Caco-2 (cell line): Measurements from ENCODE around the gene PRCD. TPM values are rescaled to one million over a fixed set of nuclear protein-coding genes. Genes with fewer than 3 reads are reported as not detected.

Source experiments
- BruUV-seq: library from RNA; stranded (reverse); fragments of 400-500 nt; replicated peaks from 2 replicates; lab custom pipeline; 2021; lab: Mats Ljungman, UMichigan
- CTCF ChIA-PET: fragments of 300-600 bp; sonication (Branson Sonifier 250); formaldehyde crosslinking; loops from one replicate; lab custom pipeline; 2022; ENCODE audit warnings: antibody characterized with exemption; lab: Charles Lee
- POLR2A ChIA-PET: fragments of 300-600 bp; sonication (Branson Sonifier 250); formaldehyde crosslinking; loops from one replicate; lab custom pipeline; 2022; ENCODE audit warnings: antibody characterized with exemption; lab: Charles Lee
- DNase-seq, 2 experiments: peaks; one replicate each; pipeline versions ENCODE4 v3.0.0 to v3.0.0-alpha.2; 2020 to 2022
- H3K27me3 ChIP-seq: replicated peaks from 2 replicates; pipeline ENCODE4 v1.6.0; 2011; ENCODE audit warnings: low read length; ENCODE audit not compliant: control insufficient read depth, insufficient read depth
- H3K36me3 ChIP-seq: 2 replicates; pipeline ENCODE4 v1.5.1; 2011; ENCODE audit warnings: low read length; ENCODE audit not compliant: control insufficient read depth, insufficient read depth
- H3K4me1 ChIP-seq: fragments of 250-450 bp; sonication (Bioruptor Pico); 2 replicates; pipeline ENCODE4 v1.5.1; 2020; ENCODE audit warnings: mild to moderate bottlenecking
- H3K4me3 ChIP-seq: 2 replicates; pipeline ENCODE4 v1.5.1; 2011; ENCODE audit warnings: low read depth, mild to moderate bottlenecking, control low read depth, low read length
- H3K9me3 ChIP-seq: fragments of 250-450 bp; sonication (Bioruptor Pico); 2 replicates; pipeline ENCODE4 v1.5.1; 2020; ENCODE audit warnings: mild to moderate bottlenecking, moderate library complexity
- H3K27ac Mint-ChIP-seq: one replicate; pipeline ENCODE4 v1.8.0; 2022; ENCODE audit warnings: mixed read lengths; ENCODE audit not compliant: unreplicated experiment
- H3K27me3 Mint-ChIP-seq: one replicate; pipeline ENCODE4 v1.8.0; 2022; ENCODE audit warnings: mixed read lengths; ENCODE audit not compliant: insufficient read depth, unreplicated experiment
- H3K36me3 Mint-ChIP-seq: one replicate; pipeline ENCODE4 v1.8.0; 2022; ENCODE audit warnings: mild to moderate bottlenecking, mixed read lengths; ENCODE audit not compliant: insufficient read depth, unreplicated experiment
- H3K4me1 Mint-ChIP-seq: one replicate; pipeline ENCODE4 v1.8.0; 2022; ENCODE audit warnings: low read depth, mixed read lengths; ENCODE audit not compliant: unreplicated experiment
- H3K4me3 Mint-ChIP-seq: one replicate; pipeline ENCODE4 v1.8.0; 2022; ENCODE audit warnings: mild to moderate bottlenecking, moderate library complexity, mixed read lengths; ENCODE audit not compliant: unreplicated experiment
- H3K9me3 Mint-ChIP-seq: one replicate; pipeline ENCODE4 v1.8.0; 2022; ENCODE audit warnings: mixed read lengths; ENCODE audit not compliant: unreplicated experiment
- CTCF ChIP-seq, 2 experiments: fragments of 200-600 bp in 1 of 2; IDR thresholded peaks; 1 replicate in 1 of 2; 2 replicates in 1 of 2; pipeline versions ENCODE4 v1.5.1 to v1.8.0; 2011 to 2022; ENCODE audit warnings: antibody characterized with exemption in 1 of 2, control low read depth in 1 of 2, inconsistent platforms in 1 of 2, low read depth in 1 of 2, low read length in 1 of 2, mild to moderate bottlenecking in 1 of 2, moderate library complexity in 1 of 2; ENCODE audit not compliant: insufficient read depth in 1 of 2, severe bottlenecking in 1 of 2, unreplicated experiment in 1 of 2
- intact Hi-C: fragments of 100-400 bp; cut with micrococcal nuclease; formaldehyde crosslinking; loops from one replicate; pipeline ENCODE4 v1.10.0; 2022; ENCODE audit not compliant: unreplicated experiment
- total RNA-seq: library from RNA; stranded (reverse); gene quantifications from 2 replicates; pipeline ENCODE4 v1.2.3, GENCODE V29; 2022

Gene PRCD
- total RNA-seq, 1 experiment from 2014 or later, result not detected

- no peaks in the 10 kb centered on the region for H3K27me3 Mint-ChIP-seq
- peaks cover 15% of the 10 kb centered on the region for H3K4me1 Mint-ChIP-seq
- no TSS peak for BruUV-seq
- no peaks in the 10 kb centered on the region for H3K9me3 Mint-ChIP-seq
- ChIA-PET POLR2A (no interaction called here), CTCF (interaction anchor here (0.8 kb wide), 1 partner anchor 12 kb away, joined by 3 read pairs; no protein-coding TSS in a partner anchor)
- intact Hi-C loops, result no loop called here
- no peaks in the 10 kb centered on the region for H3K9me3 ChIP-seq
- H3K4me3 ChIP-seq, result no peak overlapping the region
- no peak for DNase-seq
- H3K27ac Mint-ChIP-seq, result no peak overlapping the region
- H3K36me3 Mint-ChIP-seq, result no peaks in the 10 kb centered on the region
- H3K4me3 Mint-ChIP-seq, result no peak overlapping the region
- no peaks in the 10 kb centered on the region for H3K36me3 ChIP-seq
- H3K27me3 ChIP-seq, result no peaks in the 10 kb centered on the region
- TF ChIP-seq CTCF (IDR thresholded peaks at IDR 0.05; ENCODE audit: insufficient read depth in 1 of 2, low read depth in 1 of 2, low read length in 1 of 2, severe bottlenecking in 1 of 2, unreplicated experiment in 1 of 2), result no peak
- peaks cover 10% of the 10 kb centered on the region for H3K4me1 ChIP-seq
Measured at GRCh38 chr17:76534831-76535732, 4.8 kb upstream of the PRCD start.

GRCh38 chr17:76535788-76536510 is 3.9 kb upstream of the PRCD start:
- Histone ChIP-seq H3K27me3 (no peaks in the 10 kb centered on the region), H3K36me3 (no peaks in the 10 kb centered on the region), H3K9me3 (no peaks in the 10 kb centered on the region), H3K4me1 (peaks cover 13% of the 10 kb centered on the region), H3K4me3 (no peak overlapping the region)
- CTCF ChIA-PET, result interaction anchor here (0.8 kb wide), 1 partner anchor 13 kb away, joined by 3 read pairs; no protein-coding TSS in a partner anchor
- POLR2A ChIA-PET, result interaction anchor here (0.6 kb wide), 1 partner anchor 21 kb away, joined by 3 read pairs; no protein-coding TSS in a partner anchor
- H3K4me3 Mint-ChIP-seq, result no peak overlapping the region
- no peaks in the 10 kb centered on the region for H3K9me3 Mint-ChIP-seq
- peaks cover 20% of the 10 kb centered on the region for H3K4me1 Mint-ChIP-seq
- intact Hi-C loops, result no loop called here
- H3K27me3 Mint-ChIP-seq, result no peaks in the 10 kb centered on the region
- TF ChIP-seq CTCF (IDR thresholded peaks at IDR 0.05; ENCODE audit: insufficient read depth in 1 of 2, low read depth in 1 of 2, low read length in 1 of 2, severe bottlenecking in 1 of 2, unreplicated experiment in 1 of 2), result no peak
- no TSS peak for BruUV-seq
- H3K27ac Mint-ChIP-seq, result no peak overlapping the region
- H3K36me3 Mint-ChIP-seq, result peaks cover 4% of the 10 kb centered on the region
- DNase-seq, result no peak
